ENCODE results near the gene CFAP58. TPM values are rescaled to one million over a fixed set of nuclear protein-coding genes. Genes with fewer than 3 reads are reported as not detected.

Gene CFAP58
- total and polyA plus RNA-seq, 2 donors (not counting 1 experiment from before 2014, with no cell fraction given) = not detected

DNA sequence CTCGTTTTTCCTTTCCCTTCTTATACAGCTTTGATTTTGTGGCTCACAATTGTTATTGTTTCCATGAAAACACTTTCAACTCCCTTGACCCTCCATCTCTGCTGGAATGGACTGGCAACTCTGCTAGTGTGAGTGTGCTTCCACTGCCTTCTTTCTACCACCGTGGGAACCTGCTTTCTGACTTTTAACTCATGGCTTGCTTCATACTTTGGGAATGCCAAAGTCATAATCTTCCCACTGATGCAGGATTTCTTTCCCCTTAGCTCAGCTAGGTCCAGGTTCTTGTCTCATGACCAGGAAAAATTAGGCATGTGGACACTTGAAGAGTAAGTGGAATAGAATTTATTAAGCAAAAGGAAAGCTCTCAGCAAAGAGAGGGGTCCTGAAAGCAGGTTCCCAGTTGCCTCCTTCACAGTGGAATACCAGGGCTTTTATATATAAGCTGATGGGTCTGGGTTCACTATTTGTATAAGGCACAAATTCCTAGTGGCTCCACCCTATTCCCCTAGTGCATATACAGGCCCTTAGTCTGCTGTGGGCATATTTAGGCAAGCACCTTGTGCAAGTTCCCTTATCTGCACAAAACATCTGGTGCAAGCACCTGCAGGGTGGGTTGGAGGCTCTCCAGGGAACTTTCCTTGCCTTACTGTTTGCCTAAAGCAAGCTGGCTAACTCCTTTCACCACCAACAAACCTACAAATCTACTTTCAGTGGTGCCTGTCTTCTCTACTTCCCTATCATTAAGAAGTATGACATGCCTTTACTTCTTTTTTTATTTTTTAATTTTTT lies 119.5 kb downstream of the CFAP58 start:
- 61% methylated on average over 2 of the region's 2 CpGs for WGBS (ENCODE audit: insufficient coverage)
- Histone ChIP-seq H3K4me1 (ENCODE audit: control insufficient read depth in 2 of 2, insufficient read depth in 2 of 2, low read length in 2 of 2) (no peaks in the 10 kb centered on the region), H4K20me1 (ENCODE audit: control insufficient read depth, insufficient read depth, low read length, poor library complexity, severe bottlenecking) (no peaks in the 10 kb centered on the region), H3K36me3 (replicated peaks in 1 of 2; ENCODE audit: control extremely low read depth in 1 of 2, control insufficient read depth in 1 of 2, extremely low read depth in 1 of 2, insufficient read depth in 2 of 2, low read length in 1 of 2) (no peaks in the 10 kb centered on the region), H3K27ac (ENCODE audit: low read length in 2 of 2) (no peak overlapping the region), H3K9ac (ENCODE audit: low read length) (no peak overlapping the region), H2AFZ (ENCODE audit: insufficient read depth, low read depth, low read length, poor library complexity, severe bottlenecking) (no peak overlapping the region), H3K4me2 (replicated peaks; ENCODE audit: low read depth, low read length, poor library complexity, severe bottlenecking) (no peak overlapping the region), H3K27me3 (replicated peaks in 1 of 4; ENCODE audit: control extremely low read depth in 1 of 4, control insufficient read depth in 3 of 4, insufficient read depth in 4 of 4, low read length in 3 of 4) (peaks cover 0 to 6% (median 0%) of the 10 kb centered on the region in 4 experiments), H3K79me2 (ENCODE audit: control insufficient read depth, insufficient read depth, low read length) (no peaks in the 10 kb centered on the region), H3K9me3 (ENCODE audit: control extremely low read depth in 1 of 3, control insufficient read depth in 2 of 3, insufficient read depth in 1 of 3, low read length in 2 of 3) (no peaks in the 10 kb centered on the region), H3K4me3 (ENCODE audit: control extremely low read depth in 1 of 5, extremely low read depth in 1 of 5, insufficient read depth in 1 of 5, low read depth in 2 of 5, low read length in 4 of 5) (no peak overlapping the region)
- DNase-seq (no peak), ATAC-seq (ENCODE audit: low read depth) (no peak)
- TF ChIP-seq EZH2 (IDR thresholded peaks at IDR 0.05; ENCODE audit: borderline replicate concordance, insufficient read depth, low read depth, low read length, poor library complexity, severe bottlenecking) (no peak), CTCF (IDR thresholded peaks at IDR 0.05) (no peak)
- H3K9me3 Mint-ChIP-seq (ENCODE audit: insufficient read depth) = no peaks in the 10 kb centered on the region
- intact Hi-C loops (cut with micrococcal nuclease) = no loop called here
- ChIA-PET CTCF (no interaction called here), POLR2A (no interaction called here)
- peaks cover 33% of the 10 kb centered on the region for H3K27me3 Mint-ChIP-seq
- H3K27ac Mint-ChIP-seq = no peak overlapping the region
- no peaks in the 10 kb centered on the region for H3K4me1 Mint-ChIP-seq
- no peak overlapping the region for H3K4me3 Mint-ChIP-seq

GRCh38 chr10:104478380-104478779 lies 124.7 kb downstream of the CFAP58 start:
- whole genome bisulfite sequencing (ENCODE audit: insufficient coverage) = 100% methylated on average over 2 of the region's 3 CpGs
- Histone ChIP-seq H3K36me3 (replicated peaks in 1 of 2; ENCODE audit: control extremely low read depth in 1 of 2, control insufficient read depth in 1 of 2, extremely low read depth in 1 of 2, insufficient read depth in 2 of 2, low read length in 1 of 2) (no peaks in the 10 kb centered on the region), H3K9ac (ENCODE audit: low read length) (no peak overlapping the region)

More at GRCh38 chr10:104478380-104478779, 124.7 kb downstream of the CFAP58 start:
- Histone ChIP-seq H4K20me1 (ENCODE audit: control insufficient read depth, insufficient read depth, low read length, poor library complexity, severe bottlenecking) (no peaks in the 10 kb centered on the region), H3K27ac (ENCODE audit: low read length in 2 of 2) (no peak overlapping the region), H3K9me3 (ENCODE audit: control extremely low read depth in 1 of 3, control insufficient read depth in 2 of 3, insufficient read depth in 1 of 3, low read length in 2 of 3) (no peaks in the 10 kb centered on the region), H3K4me1 (ENCODE audit: control insufficient read depth in 2 of 2, insufficient read depth in 2 of 2, low read length in 2 of 2) (no peaks in the 10 kb centered on the region), H3K79me2 (ENCODE audit: control insufficient read depth, insufficient read depth, low read length) (no peaks in the 10 kb centered on the region), H3K4me2 (replicated peaks; ENCODE audit: low read depth, low read length, poor library complexity, severe bottlenecking) (no peak overlapping the region), H3K4me3 (ENCODE audit: control extremely low read depth in 1 of 5, extremely low read depth in 1 of 5, insufficient read depth in 1 of 5, low read depth in 2 of 5, low read length in 4 of 5) (no peak overlapping the region), H3K27me3 (replicated peaks in 1 of 4; ENCODE audit: control extremely low read depth in 1 of 4, control insufficient read depth in 3 of 4, insufficient read depth in 4 of 4, low read length in 3 of 4) (peaks cover 0 to 4% (median 0%) of the 10 kb centered on the region in 4 experiments), H2AFZ (ENCODE audit: insufficient read depth, low read depth, low read length, poor library complexity, severe bottlenecking) (no peak overlapping the region)
- CTCF ChIA-PET = no interaction called here
- POLR2A ChIA-PET = no interaction called here
- no peaks in the 10 kb centered on the region for H3K4me1 Mint-ChIP-seq
- no peak overlapping the region for H3K4me3 Mint-ChIP-seq
- intact Hi-C loops (cut with micrococcal nuclease) = no loop called here
- DNase-seq = no peak
- ATAC-seq (ENCODE audit: low read depth) = no peak
- no peak for TF ChIP-seq CTCF (IDR thresholded peaks at IDR 0.05)
- no peak for TF ChIP-seq EZH2 (IDR thresholded peaks at IDR 0.05; ENCODE audit: borderline replicate concordance, insufficient read depth, low read depth, low read length, poor library complexity, severe bottlenecking)
- H3K27ac Mint-ChIP-seq = no peak overlapping the region
- H3K27me3 Mint-ChIP-seq = peaks cover 39% of the 10 kb centered on the region
- H3K9me3 Mint-ChIP-seq (ENCODE audit: insufficient read depth) = no peaks in the 10 kb centered on the region

Measured in B cell (primary cell).